GM19351 (cell line): ENCODE data around the gene RBM8A.

Experiments used
- ATAC-seq: cut with Tn5 transposase; IDR thresholded peaks from one replicate; pipeline ENCODE4 v1.9.1; 2021; ENCODE audit warnings: mild to moderate bottlenecking, moderate library complexity; ENCODE audit not compliant: unreplicated experiment

Gene RBM8A

DNA sequence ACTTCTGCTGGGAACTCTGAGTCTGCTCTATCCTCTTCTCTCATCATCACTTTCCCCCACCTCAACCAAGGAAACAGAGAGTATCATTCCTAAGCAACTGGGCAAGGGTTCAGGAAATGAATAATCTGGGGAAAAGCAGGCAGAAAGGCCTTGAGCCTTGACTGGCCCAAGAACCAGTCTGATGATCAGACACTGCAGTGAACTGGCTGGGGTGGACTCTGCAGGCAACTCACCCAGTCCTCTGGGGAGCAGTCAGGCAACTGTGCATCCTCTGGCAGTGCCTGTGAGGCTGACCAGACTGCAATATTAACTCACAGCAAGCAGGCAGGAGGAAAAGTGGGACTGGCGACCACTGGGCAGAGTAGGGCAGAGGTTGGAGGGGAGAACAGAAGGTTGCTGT, 42.6 kb downstream of the RBM8A start:
- no peak for ATAC-seq

DNA sequence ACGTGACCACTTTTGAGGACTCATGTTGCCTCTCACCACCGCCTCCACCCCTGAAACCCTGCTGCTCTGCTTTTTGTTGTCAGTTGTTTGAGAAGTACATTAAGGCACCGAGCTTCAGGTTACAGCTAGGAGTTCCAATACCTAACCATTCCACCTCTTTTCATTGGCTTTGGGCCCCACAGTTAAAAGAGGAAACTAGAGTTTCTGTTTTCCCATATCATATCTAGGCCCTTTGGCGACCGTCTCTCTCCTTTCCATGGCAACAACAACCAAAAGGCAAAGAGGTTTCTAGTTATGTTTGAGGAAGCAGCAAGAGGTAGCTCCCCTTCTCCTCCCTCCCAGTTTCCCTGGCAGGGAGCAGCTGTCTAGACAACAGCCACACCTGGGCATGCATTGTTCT, 47.5 kb downstream of the RBM8A start:
- no peak for ATAC-seq

DNA sequence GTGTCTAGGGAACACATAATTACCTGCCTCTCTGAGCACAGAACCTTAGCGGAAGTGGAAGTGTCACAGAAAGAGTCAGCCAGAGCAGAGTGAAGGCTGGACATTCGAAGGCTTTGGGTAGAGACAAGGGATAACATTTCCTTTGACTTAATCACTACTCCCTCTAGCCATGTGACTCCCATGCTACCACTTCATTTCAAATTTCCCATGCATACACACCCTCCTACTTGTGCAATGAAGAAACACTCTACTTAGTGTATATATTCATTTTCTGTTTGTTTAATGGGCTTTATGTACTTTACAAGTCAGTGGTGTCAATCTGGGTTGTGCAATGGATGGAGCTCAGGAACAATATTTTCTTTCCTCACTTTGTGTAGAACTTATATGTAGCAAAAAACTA, 48.6 kb downstream of the RBM8A start:
- ATAC-seq = no peak

DNA sequence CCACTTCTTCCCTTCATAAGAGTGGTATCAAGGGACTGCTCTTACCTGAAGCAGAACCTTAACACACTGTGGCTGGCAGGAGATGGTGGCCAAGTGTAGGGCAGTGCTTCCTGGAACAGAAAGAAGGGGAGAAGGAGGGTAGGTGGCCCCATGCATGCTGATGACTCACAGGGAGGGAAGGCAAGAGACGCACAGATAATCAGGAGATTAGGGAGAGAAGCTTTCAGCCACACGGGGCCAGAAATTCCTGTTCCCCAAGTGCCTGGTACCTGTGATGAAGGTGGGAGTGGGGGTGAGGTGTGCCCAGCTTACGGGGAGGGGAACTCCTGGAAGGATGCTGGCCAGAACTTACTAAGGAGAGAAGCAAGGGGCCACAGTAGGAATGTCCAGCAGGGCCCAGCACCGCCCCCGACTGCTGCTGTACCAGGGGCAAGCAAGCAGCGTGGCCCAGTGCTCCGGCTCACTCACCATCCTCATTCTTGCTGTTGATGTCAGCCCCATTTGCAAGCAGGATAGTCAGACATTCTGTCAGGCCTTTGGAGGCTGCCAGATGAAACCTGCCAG, 49.3 kb downstream of the RBM8A start:
- ATAC-seq = no peak

DNA sequence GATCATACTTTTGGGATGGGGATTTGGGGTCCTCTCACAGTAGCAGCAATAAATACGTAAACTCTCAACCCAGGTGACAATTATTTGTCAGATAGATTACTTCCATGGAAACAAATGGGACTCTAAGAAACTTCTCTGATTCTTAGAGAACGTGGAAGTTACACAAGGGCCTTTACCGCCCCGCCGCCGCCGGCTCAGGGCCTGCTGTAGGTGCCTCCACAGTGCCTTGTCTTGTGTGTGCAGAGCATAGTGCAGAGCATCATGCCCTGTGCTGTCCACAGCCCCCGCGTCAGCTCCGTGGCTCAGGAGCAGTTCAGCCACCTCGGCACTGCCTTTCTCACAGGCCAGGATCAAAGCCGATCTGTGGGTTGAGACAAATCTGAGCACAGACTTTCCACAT, 52.6 kb downstream of the RBM8A start:
- no peak for ATAC-seq

DNA sequence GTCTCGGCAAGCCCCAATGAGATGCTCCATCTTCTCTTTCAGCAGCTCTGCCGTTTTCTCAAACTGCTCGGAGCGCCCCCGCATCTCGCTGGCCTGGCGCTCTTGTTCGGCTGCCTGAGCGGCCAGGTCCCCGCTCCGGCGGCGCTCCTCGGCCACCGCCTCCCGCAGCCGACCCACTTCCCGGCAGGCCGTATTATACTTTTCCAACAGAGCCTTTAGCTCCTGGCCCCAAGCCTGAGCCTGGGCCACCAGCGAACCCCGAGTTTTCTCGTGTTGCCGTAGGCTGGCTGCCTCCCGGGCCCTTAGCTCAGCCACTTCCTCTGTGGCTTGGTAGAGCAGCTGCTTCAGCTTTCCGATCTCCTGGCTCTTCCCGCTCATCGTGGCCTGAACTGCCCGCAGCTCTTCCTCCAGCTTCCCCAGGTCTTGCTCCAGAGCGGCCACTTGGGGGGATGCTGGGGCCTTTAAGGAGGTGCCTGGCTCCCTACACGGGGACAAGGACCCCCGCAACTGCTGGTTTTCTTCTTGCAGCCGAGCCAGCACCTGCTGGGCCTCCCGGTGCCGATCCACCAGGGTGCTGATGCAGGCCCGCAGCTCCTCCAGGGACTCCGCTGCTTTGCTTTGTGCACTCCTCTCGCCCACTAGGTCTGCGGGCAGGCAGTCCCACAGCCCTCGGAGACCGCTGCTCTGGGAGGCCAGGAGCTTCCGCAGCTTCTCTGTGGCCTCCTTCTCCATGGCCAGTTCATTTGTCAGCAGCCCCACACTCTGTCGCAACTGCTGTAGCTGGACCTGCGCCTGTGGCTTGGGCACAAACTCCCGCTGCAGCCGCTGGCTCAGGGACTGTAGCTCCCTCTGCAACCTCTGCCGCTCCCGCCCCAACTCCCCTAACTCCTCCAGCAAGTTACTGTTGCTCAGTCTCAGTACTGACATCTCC, 55.0 kb downstream of the RBM8A start:
- no peak for ATAC-seq
